OCI-LY7 (cell line): ENCODE data around the gene YAE1. TPM values are rescaled to one million over a fixed set of nuclear protein-coding genes. Genes with fewer than 3 reads are reported as not detected.

Experiments
- BruUV-seq: library from RNA; stranded (reverse); fragments of 400-500 nt; replicated peaks from 2 replicates; lab custom pipeline; 2021; lab: Mats Ljungman, UMichigan
- CTCF ChIA-PET: fragments of 300-600 bp; sonication (Branson Sonifier 250); formaldehyde crosslinking; loops from one replicate; lab custom pipeline; 2022; ENCODE audit warnings: antibody characterized with exemption; ENCODE audit not compliant: unreplicated experiment; lab: Charles Lee
- POLR2A ChIA-PET: fragments of 300-600 bp; sonication (Branson Sonifier 250); formaldehyde crosslinking; loops from one replicate; lab custom pipeline; 2022; ENCODE audit warnings: antibody characterized with exemption; lab: Charles Lee
- DNase-seq: peaks from one replicate; pipeline ENCODE4 v3.0.0-alpha.2; 2015; ENCODE audit warnings: low spot score
- H2AFZ ChIP-seq: fragments of 200-600 bp; sonication (generic), shearing (Covaris generic); 2 replicates; pipeline ENCODE4 v1.6.1; 2014; ENCODE audit warnings: mild to moderate bottlenecking, antibody characterized with exemption, low read length, moderate library complexity
- H3K27ac ChIP-seq: fragments of 200-600 bp; sonication (generic); 2 replicates; pipeline ENCODE4 v1.5.1; 2014; ENCODE audit warnings: mixed run types, low read depth, mild to moderate bottlenecking, moderate library complexity, low read length, inconsistent platforms; ENCODE audit not compliant: poor library complexity, severe bottlenecking
- H3K36me3 ChIP-seq: fragments of 200-600 bp; sonication (generic); 2 replicates; pipeline ENCODE4 v1.6.1; 2014; ENCODE audit warnings: mild to moderate bottlenecking, antibody characterized with exemption, low read length, moderate library complexity, mixed read lengths; ENCODE audit not compliant: insufficient read depth
- H3K4me1 ChIP-seq: fragments of 200-600 bp; sonication (generic); 2 replicates; pipeline ENCODE4 v1.5.1; 2014; ENCODE audit warnings: mild to moderate bottlenecking, low read length; ENCODE audit not compliant: insufficient read depth, poor library complexity, severe bottlenecking
- H3K4me2 ChIP-seq: fragments of 200-600 bp; sonication (generic); 2 replicates; pipeline ENCODE4 v1.6.1; 2014; ENCODE audit warnings: mild to moderate bottlenecking, low read length
- H3K4me3 ChIP-seq: fragments of 200-600 bp; sonication (generic); 2 replicates; pipeline ENCODE4 v1.5.1; 2014; ENCODE audit warnings: mild to moderate bottlenecking, low read depth, low read length; ENCODE audit not compliant: poor library complexity, severe bottlenecking
- H3K79me2 ChIP-seq: fragments of 200-600 bp; sonication (generic); 2 replicates; pipeline ENCODE4 v1.6.1; 2016; ENCODE audit warnings: low read depth, mild to moderate bottlenecking, low read length, moderate library complexity, mixed read lengths; ENCODE audit not compliant: insufficient read depth
- H3K9me2 ChIP-seq: fragments of 200-600 bp; sonication (generic); 2 replicates; pipeline ENCODE4 v1.6.1; 2016; ENCODE audit warnings: mild to moderate bottlenecking, low read length, mixed read lengths; ENCODE audit not compliant: insufficient read depth
- H3K9me3 ChIP-seq: fragments of 200-600 bp; sonication (generic); 2 replicates; pipeline ENCODE4 v1.6.1; 2014; ENCODE audit warnings: mild to moderate bottlenecking, mixed run types, low read length, mixed read lengths
- H4K20me1 ChIP-seq: fragments of 200-600 bp; sonication (generic); 2 replicates; pipeline ENCODE4 v1.6.1; 2014; ENCODE audit warnings: mild to moderate bottlenecking, antibody characterized with exemption, low read length, moderate library complexity, mixed read lengths; ENCODE audit not compliant: insufficient read depth
- CTCF ChIP-seq: fragments of 200-600 bp; sonication (generic); conservative IDR thresholded peaks from 2 replicates; pipeline ENCODE4 v1.5.1; 2014; ENCODE audit warnings: mild to moderate bottlenecking, antibody characterized with exemption, low read length, moderate library complexity, mixed read lengths
- EZH2phosphoT487 ChIP-seq: fragments of 200-600 bp; sonication (generic); IDR thresholded peaks from 2 replicates; pipeline ENCODE4 v1.6.1; 2018; ENCODE audit warnings: low read depth, borderline replicate concordance, mild to moderate bottlenecking, mixed run types, antibody characterized with exemption, low read length, moderate library complexity, mixed read lengths
- intact Hi-C: fragments of 100-400 bp; cut with micrococcal nuclease; formaldehyde crosslinking; loops from one replicate; pipeline ENCODE4 v1.10.0; 2022; ENCODE audit not compliant: unreplicated experiment
- total RNA-seq, 2 experiments: library from RNA; depleted of rRNA in 1 of 2; stranded (reverse); fragments of >200 nt in 1 of 2; shearing (Covaris generic) in 1 of 2; gene quantifications; 2 replicates each; pipeline ENCODE4 v1.2.3, GENCODE V29; 2014 to 2022

The YAE1 gene
- total RNA-seq, 2 experiments from 2014 or later = 17.3 to 37.5 TPM

GRCh38 chr7:39582536-39582935 lies 16.3 kb downstream of the YAE1 start:
- Histone ChIP-seq H3K9me3 (no peaks in the 10 kb centered on the region), H3K9me2 (no peaks in the 10 kb centered on the region), H4K20me1 (no peaks in the 10 kb centered on the region), H3K4me1 (no peaks in the 10 kb centered on the region), H3K27ac (no peak overlapping the region), H3K36me3 (no peaks in the 10 kb centered on the region), H2AFZ (no peak overlapping the region), H3K4me2 (no peak overlapping the region), H3K4me3 (no peak overlapping the region), H3K79me2 (no peaks in the 10 kb centered on the region)
- ChIA-PET POLR2A (interaction anchor here (1.5 kb wide), 1 partner anchor 162 kb away, joined by 3 read pairs; no protein-coding TSS in a partner anchor), CTCF (interaction anchor here (0.7 to 0.9 kb wide), 2 partner anchors 162 to 164 kb away, joined by 3 read pairs; no protein-coding TSS in a partner anchor)
- intact Hi-C loops = loop anchor here (5.0 kb wide), 2 partner anchors 220 to 470 kb away; no protein-coding TSS in a partner anchor
- no peak for TF ChIP-seq EZH2phosphoT487
- no peak for TF ChIP-seq CTCF
- no TSS peak for BruUV-seq
- no peak for DNase-seq

GRCh38 chr7:39583539-39583938 lies 17.3 kb downstream of the YAE1 start:
- CTCF ChIA-PET = no interaction called here
- intact Hi-C loops = loop anchor here (5.0 kb wide), 2 partner anchors 219 to 469 kb away; no protein-coding TSS in a partner anchor
- no peaks in the 10 kb centered on the region for H3K36me3 ChIP-seq
- TF ChIP-seq CTCF (no peak), EZH2phosphoT487 (no peak)
- H3K4me3 ChIP-seq = no peak overlapping the region
- POLR2A ChIA-PET = interaction anchor here (0.6 to 1.5 kb wide), 3 partner anchors 26 to 164 kb away, joined by 3 read pairs; no protein-coding TSS in a partner anchor
- no peaks in the 10 kb centered on the region for H3K9me3 ChIP-seq
- H3K27ac ChIP-seq = no peak overlapping the region
- no TSS peak for BruUV-seq
- no peaks in the 10 kb centered on the region for H3K4me1 ChIP-seq
- H3K79me2 ChIP-seq = no peaks in the 10 kb centered on the region
- no peaks in the 10 kb centered on the region for H4K20me1 ChIP-seq
- no peaks in the 10 kb centered on the region for H3K9me2 ChIP-seq
- DNase-seq = no peak
- H2AFZ ChIP-seq = no peak overlapping the region
- H3K4me2 ChIP-seq = no peak overlapping the region

- Histone ChIP-seq H4K20me1 (no peaks in the 10 kb centered on the region), H2AFZ (no peak overlapping the region), H3K9me3 (no peaks in the 10 kb centered on the region), H3K79me2 (no peaks in the 10 kb centered on the region), H3K4me1 (no peaks in the 10 kb centered on the region), H3K4me3 (no peak overlapping the region), H3K27ac (no peak overlapping the region), H3K9me2 (no peaks in the 10 kb centered on the region), H3K36me3 (no peaks in the 10 kb centered on the region), H3K4me2 (no peak overlapping the region)
- TF ChIP-seq EZH2phosphoT487 (no peak), CTCF (no peak)
- no peak for DNase-seq
- intact Hi-C loops = no loop called here
- CTCF ChIA-PET = no interaction called here
- POLR2A ChIA-PET = no interaction called here
- BruUV-seq = no TSS peak
These were observed 21.2 kb downstream of the YAE1 start for GRCh38 chr7:39587393-39587792.
